SK-N-SH treated with all-trans-retinoic acid at 6 μM for 48 hours (cell line): ENCODE data around the gene AKT3.

Experiments used
- ARNTL ChIP-seq: fragments of 450-650 bp; formaldehyde crosslinking; IDR thresholded peaks from 2 replicates; pipeline ENCODE4 v1.5.0; 2020; ENCODE audit warnings: low read depth, mild to moderate bottlenecking, moderate library complexity, borderline replicate concordance
- CREB5 ChIP-seq: fragments of 250-450 bp; sonication (Bioruptor Pico); IDR thresholded peaks from 2 replicates; pipeline ENCODE4 v1.5.1; 2020; ENCODE audit warnings: low read depth, mild to moderate bottlenecking, moderate library complexity
- CSDC2 ChIP-seq: fragments of 250-450 bp; sonication (Bioruptor Pico); IDR thresholded peaks from 2 replicates; pipeline ENCODE4 v1.5.0; 2020; ENCODE audit warnings: mild to moderate bottlenecking, moderate library complexity
- GLIS3 ChIP-seq: fragments of 250-450 bp; sonication (Bioruptor Pico); IDR thresholded peaks from 2 replicates; pipeline ENCODE4 v1.5.0; 2020; ENCODE audit warnings: mild to moderate bottlenecking, moderate library complexity
- OSR1 ChIP-seq: fragments of 250-450 bp; sonication (Bioruptor Pico); IDR thresholded peaks from 2 replicates; pipeline ENCODE4 v1.8.0; 2022; ENCODE audit warnings: moderate library complexity, mild to moderate bottlenecking, inconsistent platforms
- PATZ1 ChIP-seq: fragments of 250-450 bp; sonication (Bioruptor Pico); IDR thresholded peaks from 2 replicates; pipeline ENCODE4 v1.8.0; 2020; ENCODE audit warnings: mild to moderate bottlenecking, moderate library complexity, borderline replicate concordance
- PPARA ChIP-seq: fragments of 250-450 bp; sonication (Bioruptor Pico); IDR thresholded peaks from 2 replicates; pipeline ENCODE4 v1.5.0; 2020; ENCODE audit warnings: mild to moderate bottlenecking, borderline replicate concordance
- RARB ChIP-seq: fragments of 250-450 bp; sonication (Bioruptor Pico); IDR thresholded peaks from 2 replicates; pipeline ENCODE4 v1.8.0; 2021; ENCODE audit warnings: mild to moderate bottlenecking, moderate library complexity
- TSHZ2 ChIP-seq: fragments of 250-450 bp; sonication (Bioruptor Pico); IDR thresholded peaks from 2 replicates; pipeline ENCODE4 v1.5.0; 2020; ENCODE audit warnings: mild to moderate bottlenecking, moderate library complexity
- ZC3H10 ChIP-seq: fragments of 250-450 bp; sonication (Bioruptor Pico); IDR thresholded peaks from 2 replicates; pipeline ENCODE4 v1.5.1; 2021; ENCODE audit warnings: mild to moderate bottlenecking, moderate library complexity
- ZFP3 ChIP-seq: fragments of 250-450 bp; sonication (Bioruptor Pico); IDR thresholded peaks from 2 replicates; pipeline ENCODE4 v1.5.0; 2020; ENCODE audit warnings: mild to moderate bottlenecking, moderate library complexity
- ZFP30 ChIP-seq: fragments of 450-650 bp; formaldehyde crosslinking; IDR thresholded peaks from 2 replicates; pipeline ENCODE4 v1.5.0; 2022; ENCODE audit warnings: mild to moderate bottlenecking, moderate library complexity
- ZNF565 ChIP-seq: fragments of 450-650 bp; formaldehyde crosslinking; conservative IDR thresholded peaks from 2 replicates; pipeline ENCODE4 v1.5.0; 2020; ENCODE audit warnings: low read depth, mild to moderate bottlenecking, moderate library complexity
- ZNF8 ChIP-seq: fragments of 450-650 bp; formaldehyde crosslinking; IDR thresholded peaks from 2 replicates; pipeline ENCODE4 v1.5.0; 2020; ENCODE audit warnings: mild to moderate bottlenecking, moderate library complexity

GRCh38 chr1:243605604-243606003 lies 244.4 kb downstream of the AKT3 start:
- TF ChIP-seq OSR1 (CRISPR knock-in tag) (no peak), ARNTL (CRISPR knock-in tag) (no peak), PPARA (CRISPR knock-in tag) (no peak), ZFP30 (CRISPR knock-in tag) (no peak), ZFP3 (CRISPR knock-in tag) (no peak; the same call in 1 of the 2 replicates), CSDC2 (no peak), PATZ1 (no peak), ZNF565 (CRISPR knock-in tag) (no peak), ZC3H10 (CRISPR knock-in tag) (no peak), CREB5 (no peak), ZNF8 (no peak), TSHZ2 (CRISPR knock-in tag) (no peak), GLIS3 (no peak), RARB (CRISPR knock-in tag) (no peak)
